ENCODE results near the gene TAS2R13. TPM values are rescaled to one million over a fixed set of nuclear protein-coding genes. Genes with fewer than 3 reads are reported as not detected.

Gene TAS2R13, protein sequence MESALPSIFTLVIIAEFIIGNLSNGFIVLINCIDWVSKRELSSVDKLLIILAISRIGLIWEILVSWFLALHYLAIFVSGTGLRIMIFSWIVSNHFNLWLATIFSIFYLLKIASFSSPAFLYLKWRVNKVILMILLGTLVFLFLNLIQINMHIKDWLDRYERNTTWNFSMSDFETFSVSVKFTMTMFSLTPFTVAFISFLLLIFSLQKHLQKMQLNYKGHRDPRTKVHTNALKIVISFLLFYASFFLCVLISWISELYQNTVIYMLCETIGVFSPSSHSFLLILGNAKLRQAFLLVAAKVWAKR
- total RNA-seq (2014; rRNA removed; shearing (Covaris generic)) = 0.24 and 0.79 TPM in 2 replicates

DNA sequence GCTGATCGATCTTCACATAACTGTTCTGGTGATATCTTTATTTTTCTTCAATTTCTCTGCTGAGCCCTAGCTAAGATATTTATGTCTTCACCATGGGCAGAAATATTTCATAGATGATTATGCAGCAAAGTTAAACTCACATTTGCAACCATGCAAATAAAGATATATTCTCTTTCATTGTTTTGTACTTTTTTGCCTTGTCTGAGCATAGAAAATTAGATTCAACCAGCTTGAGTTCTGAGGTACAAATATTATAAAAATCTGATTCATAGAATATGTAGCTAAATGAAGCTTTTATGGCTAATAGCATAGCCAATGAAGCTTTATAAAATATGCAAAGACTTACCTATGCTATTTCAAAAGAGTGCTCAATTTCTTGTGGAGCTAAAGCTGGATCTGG lies at the start of gene TAS2R13:
TSS of gene TAS2R13 (minus strand) at position 101 of the 400 bp plus-strand sequence. CDS start 264 bp downstream, outside the sequence.

DNA sequence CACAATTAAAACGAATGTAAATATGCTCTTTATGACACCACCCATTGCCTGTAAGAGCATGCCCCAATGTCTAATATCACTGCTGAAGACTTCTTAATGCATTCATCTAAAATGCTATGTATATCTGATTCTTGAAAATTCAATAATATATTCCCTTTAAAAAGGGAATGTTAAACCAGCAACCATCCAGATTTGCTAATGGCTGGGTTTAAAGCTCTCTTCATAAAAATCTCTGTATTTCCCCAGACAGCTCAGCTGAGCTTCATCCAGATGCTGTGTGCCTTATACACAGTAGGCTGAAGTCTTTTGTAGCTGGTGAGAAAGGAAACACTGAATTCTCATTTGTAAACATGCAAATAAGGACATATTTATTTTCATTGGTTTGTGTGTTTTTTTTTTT lies 29.8 kb upstream of the TAS2R13 start, which contains the start of gene TAS2R14:
TSS of gene TAS2R14 (minus strand) at position 101 of the 400 bp plus-strand sequence. CDS start at position 45, 56 bp downstream.

DNA sequence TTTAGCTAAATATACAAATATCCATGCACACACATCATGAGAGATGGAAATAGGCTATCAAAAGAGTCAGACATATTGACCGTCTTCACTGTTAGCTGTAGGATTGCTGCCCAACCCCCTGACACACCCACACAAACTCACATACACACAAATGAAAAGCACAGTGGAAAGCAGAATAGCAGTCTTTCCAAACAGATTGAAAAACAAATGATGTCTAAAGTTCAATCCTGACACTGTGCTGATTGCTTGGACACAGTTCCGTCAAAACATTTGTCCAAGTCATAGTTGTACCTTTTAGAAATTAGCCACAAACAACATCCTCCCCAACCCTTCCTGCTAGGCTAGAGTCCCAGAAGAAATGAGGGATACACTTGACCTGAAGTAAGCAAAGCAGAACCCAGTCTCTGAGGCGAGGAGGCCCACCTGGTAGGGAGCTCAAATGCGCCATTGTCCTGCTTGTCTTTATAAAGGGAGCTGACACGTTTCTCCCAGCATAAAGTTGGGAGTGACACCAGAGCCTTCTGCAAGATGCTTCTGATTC lies 19.5 kb upstream of the TAS2R13 start, which contains the start of gene PRH2:
TSS of gene PRH2 (plus strand) at position 491 of the 541 bp plus-strand sequence. CDS start at position 529, 38 bp downstream.

DNA sequence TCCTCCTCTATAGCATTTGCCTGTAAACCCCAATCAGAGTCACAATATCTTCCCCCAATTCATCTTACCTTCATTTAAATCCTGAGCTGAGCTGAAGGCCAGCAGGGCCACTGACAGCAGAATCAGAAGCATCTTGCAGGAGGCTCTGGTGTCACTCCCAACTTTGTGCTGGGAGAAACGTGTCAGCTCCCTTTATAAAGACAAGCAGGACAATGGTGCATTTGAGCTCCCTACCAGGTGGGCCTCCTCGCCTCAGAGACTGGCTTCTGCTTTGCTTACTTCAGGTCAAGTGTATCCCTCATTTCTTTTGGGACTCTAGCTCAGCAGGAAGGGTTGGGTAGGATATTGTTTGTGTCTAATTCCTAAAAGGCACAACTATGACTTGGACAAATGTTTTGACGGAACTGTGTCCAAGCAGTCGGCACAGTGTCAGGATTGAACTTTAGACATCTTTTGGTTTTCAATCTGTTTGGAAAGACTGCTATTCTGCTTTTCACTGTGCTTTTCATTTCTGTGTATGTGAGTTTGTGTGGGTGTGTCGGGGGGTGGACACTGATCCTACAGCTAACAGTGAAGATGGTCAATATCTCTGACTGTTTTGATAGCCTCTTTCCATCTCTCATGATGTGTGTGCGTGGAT lies 25.2 kb downstream of the TAS2R13 start, which contains the start of gene PRH1:
TSS of gene PRH1 (minus strand) at position 170 of the 640 bp plus-strand sequence. CDS start at position 132, 38 bp downstream.

Other genes with a start within 250 kb of the TAS2R13 start
- 0.29 and 0.87 TPM in 2 replicates for gene STYK1, start 235.5 kb downstream of the TAS2R13 start, total RNA-seq (2014; rRNA removed; shearing (Covaris generic))
- 167 and 178 TPM in 2 replicates for gene YBX3, start 186.2 kb downstream of the TAS2R13 start, total RNA-seq (2014; rRNA removed; shearing (Covaris generic))
- gene TAS2R7, start 106.9 kb downstream of the TAS2R13 start, total RNA-seq (2014; rRNA removed; shearing (Covaris generic)) = not detected in 2 replicates
- not detected in 2 replicates for gene TAS2R8, start 102.3 kb downstream of the TAS2R13 start, total RNA-seq (2014; rRNA removed; shearing (Covaris generic))
- gene TAS2R9, start 99.4 kb downstream of the TAS2R13 start, total RNA-seq (2014; rRNA removed; shearing (Covaris generic)) = not detected in 2 replicates
- 0.75 TPM in 1 of 2 replicates, not detected in the other for gene TAS2R10, start 83.2 kb downstream of the TAS2R13 start, total RNA-seq (2014; rRNA removed; shearing (Covaris generic))
- gene PRR4, start 60.1 kb downstream of the TAS2R13 start, total RNA-seq (2014; rRNA removed; shearing (Covaris generic)) = 9.5 and 14.6 TPM in 2 replicates
- gene PRH1, start 25.3 kb downstream of the TAS2R13 start, total RNA-seq (2014; rRNA removed; shearing (Covaris generic)) = 6.1 and 15.7 TPM in 2 replicates
- 0.91 and 0.98 TPM in 2 replicates for gene PRH2, start 19.7 kb upstream of the TAS2R13 start, total RNA-seq (2014; rRNA removed; shearing (Covaris generic))
- 1.5 and 2.2 TPM in 2 replicates for gene TAS2R14, start 29.7 kb upstream of the TAS2R13 start, total RNA-seq (2014; rRNA removed; shearing (Covaris generic))
- gene TAS2R50, start 77.3 kb upstream of the TAS2R13 start, total RNA-seq (2014; rRNA removed; shearing (Covaris generic)) = 0.48 and 0.87 TPM in 2 replicates
- gene TAS2R20, start 88.7 kb upstream of the TAS2R13 start, total RNA-seq (2014; rRNA removed; shearing (Covaris generic)) = 0.24 and 0.91 TPM in 2 replicates
- 1.5 and 3.2 TPM in 2 replicates for gene TAS2R19, start 113.1 kb upstream of the TAS2R13 start, total RNA-seq (2014; rRNA removed; shearing (Covaris generic))
- 1.1 and 1.2 TPM in 2 replicates for gene TAS2R31, start 121.8 kb upstream of the TAS2R13 start, total RNA-seq (2014; rRNA removed; shearing (Covaris generic))
- gene TAS2R46, start 152.7 kb upstream of the TAS2R13 start, total RNA-seq (2014; rRNA removed; shearing (Covaris generic)) = 0.38 and 0.61 TPM in 2 replicates
- gene TAS2R43, start 182.8 kb upstream of the TAS2R13 start, total RNA-seq (2014; rRNA removed; shearing (Covaris generic)) = not detected in 2 replicates
- 2.4 and 3.0 TPM in 2 replicates for gene TAS2R30, start 225.1 kb upstream of the TAS2R13 start, total RNA-seq (2014; rRNA removed; shearing (Covaris generic))

Data from A375 (cell line).